HG02798 (cell line): ENCODE measurements around the gene SEC11A.

Source experiments
- ATAC-seq: cut with Tn5 transposase; IDR thresholded peaks from one replicate; pipeline ENCODE4 v1.9.1; 2021; ENCODE audit warnings: mild to moderate bottlenecking; ENCODE audit not compliant: unreplicated experiment, poor library complexity

SEC11A gene

GRCh38 chr15:84740691-84741090, 24.8 kb upstream of the SEC11A start:
- ATAC-seq = no peak

- ATAC-seq = no peak
Observed at GRCh38 chr15:84737005-84737404, 21.1 kb upstream of the SEC11A start.

GRCh38 chr15:84736375-84736774, 20.4 kb upstream of the SEC11A start:
- peak; percentile 74 for ATAC-seq

GRCh38 chr15:84735480-84736061, 19.6 kb upstream of the SEC11A start:
- peak; percentile 30 for ATAC-seq

- peak; percentile 75 for ATAC-seq
Observed at GRCh38 chr15:84734794-84735479, 19.0 kb upstream of the SEC11A start.

GRCh38 chr15:84731774-84732173, 15.8 kb upstream of the SEC11A start:
- ATAC-seq = no peak

- no peak for ATAC-seq
Observed at GRCh38 chr15:84727429-84727828, 11.5 kb upstream of the SEC11A start.

- ATAC-seq = no peak
Observed at GRCh38 chr15:84725001-84725491, 9.1 kb upstream of the SEC11A start.

GRCh38 chr15:84722628-84723027, 6.7 kb upstream of the SEC11A start:
- ATAC-seq = no peak

GRCh38 chr15:84721371-84721770, 5.4 kb upstream of the SEC11A start:
- no peak for ATAC-seq

- ATAC-seq = no peak
Observed at GRCh38 chr15:84715441-84716035, 401 bp downstream of the SEC11A start.

GRCh38 chr15:84714821-84715220, 1.1 kb downstream of the SEC11A start:
- no peak for ATAC-seq

GRCh38 chr15:84714372-84714771, 1.6 kb downstream of the SEC11A start:
- no peak for ATAC-seq

GRCh38 chr15:84703808-84704207, 12.1 kb downstream of the SEC11A start:
- ATAC-seq = no peak

- ATAC-seq = no peak
Observed at GRCh38 chr15:84702961-84703482, 12.9 kb downstream of the SEC11A start.

GRCh38 chr15:84699538-84700191, 16.3 kb downstream of the SEC11A start:
- no peak for ATAC-seq

- ATAC-seq = no peak
Observed at GRCh38 chr15:84697236-84697990, 18.5 kb downstream of the SEC11A start.

- no peak for ATAC-seq
Observed at GRCh38 chr15:84696757-84697156, 19.2 kb downstream of the SEC11A start.

GRCh38 chr15:84690342-84690741, 25.6 kb downstream of the SEC11A start:
- ATAC-seq = no peak

GRCh38 chr15:84689858-84690257, 26.1 kb downstream of the SEC11A start:
- no peak for ATAC-seq
